ENCODE results near the gene SGO2.

SGO2 gene

GRCh38 chr2:200525882-200526651 is at the start of gene SGO2:
SGO2 (plus strand) TSS chr2:200526207; CDS start chr2:200532976, 6,769 bp downstream.
- DNase-seq = peak; percentile 93

GRCh38 chr2:200476836-200477235 is 49.2 kb upstream of the SGO2 start:
- no peak for DNase-seq

- no peak for DNase-seq
Observed at GRCh38 chr2:200477667-200478131, 48.3 kb upstream of the SGO2 start.

GRCh38 chr2:200479692-200480265 is 46.2 kb upstream of the SGO2 start:
- DNase-seq = peak; percentile 83

- no peak for DNase-seq
Observed at GRCh38 chr2:200482194-200482593, 43.8 kb upstream of the SGO2 start.

GRCh38 chr2:200483729-200484198 is 42.2 kb upstream of the SGO2 start:
- DNase-seq = no peak

GRCh38 chr2:200484934-200485333 is 41.1 kb upstream of the SGO2 start:
- no peak for DNase-seq

GRCh38 chr2:200486529-200486928 is 39.5 kb upstream of the SGO2 start:
- DNase-seq = peak; percentile 25

GRCh38 chr2:200488169-200488568 is 37.8 kb upstream of the SGO2 start:
- DNase-seq = no peak

GRCh38 chr2:200490001-200490400 is 36.0 kb upstream of the SGO2 start:
- no peak for DNase-seq

GRCh38 chr2:200492656-200493055 is 33.4 kb upstream of the SGO2 start:
- no peak for DNase-seq

GRCh38 chr2:200494048-200494447 is 32.0 kb upstream of the SGO2 start:
- DNase-seq = no peak

- no peak for DNase-seq
Observed at GRCh38 chr2:200496696-200497095, 29.3 kb upstream of the SGO2 start.

- peak; percentile 44 for DNase-seq
Observed at GRCh38 chr2:200498402-200499162, 27.4 kb upstream of the SGO2 start.

- no peak for DNase-seq
Observed at GRCh38 chr2:200502196-200502595, 23.8 kb upstream of the SGO2 start.

- no peak for DNase-seq
Observed at GRCh38 chr2:200506679-200507078, 19.3 kb upstream of the SGO2 start.

- no peak for DNase-seq
Observed at GRCh38 chr2:200507179-200507578, 18.8 kb upstream of the SGO2 start.

GRCh38 chr2:200509235-200509611 is 16.8 kb upstream of the SGO2 start:
- DNase-seq = peak; percentile 7

GRCh38 chr2:200509612-200510433 is 16.2 kb upstream of the SGO2 start, which contains the start of gene KCTD18:
KCTD18 (minus strand) TSS chr2:200510068; CDS start chr2:200507016, 3,052 bp downstream.
- peak; percentile 76 for DNase-seq

GRCh38 chr2:200515155-200515554 is 10.9 kb upstream of the SGO2 start:
- DNase-seq = no peak

- DNase-seq = no peak
Observed at GRCh38 chr2:200523158-200523557, 2.8 kb upstream of the SGO2 start.

GRCh38 chr2:200523604-200524003 is 2.4 kb upstream of the SGO2 start:
- no peak for DNase-seq

- no peak for DNase-seq
Observed at GRCh38 chr2:200525066-200525465, 941 bp upstream of the SGO2 start.
